Motor neuron (in vitro differentiated cells): ENCODE measurements around the gene ABCA2. TPM values are rescaled to one million over a fixed set of nuclear protein-coding genes. Genes with fewer than 3 reads are reported as not detected.
"Not testable (repeated sequence)": the region's sequence is repeated elsewhere in the genome, so short reads cannot be mapped to it uniquely, and the experiment has no call there.

Source experiments
- ATAC-seq, 8 experiments: fragments of 200-7000 bp; cut with Tn5 transposase; replicated peaks in 6 of 8; 2 replicates each; pipeline ENCODE4 v1.8.0; 2021; ENCODE audit warnings: mild to moderate bottlenecking in 8 of 8, moderate library complexity in 8 of 8
- H3K27ac ChIP-seq, 2 donors: fragments of 250-450 bp; sonication (Bioruptor Pico); 2 replicates each; pipeline ENCODE4 v1.9.0; 2021; ENCODE audit warnings: antibody characterized with exemption in 2 of 2, mild to moderate bottlenecking in 2 of 2, moderate library complexity in 1 of 2
- H3K4me1 ChIP-seq, 2 donors: fragments of 250-450 bp; sonication (Bioruptor Pico); replicated peaks in 1 of 2; 2 replicates each; pipeline ENCODE4 v1.6.1; 2021; ENCODE audit warnings: antibody characterized with exemption in 2 of 2, mild to moderate bottlenecking in 2 of 2, moderate library complexity in 1 of 2
- H3K4me3 ChIP-seq, 5 donors: fragments of 250-450 bp; sonication (Bioruptor Pico); 2 replicates each; pipeline ENCODE4 v1.9.0; 2021; ENCODE audit warnings: antibody characterized with exemption in 5 of 5, mild to moderate bottlenecking in 5 of 5, moderate library complexity in 4 of 5
- WGBS, 10 experiments: fragments of 450-650 bp; shearing (Covaris generic); methylation state at CpG; one replicate each; pipeline ENCODE4 v1.0.0; 2022; 5-methylcytosine and 5-hydroxymethylcytosine counted together
- in situ Hi-C, 9 experiments: fragments of 400-800 bp; cut with MboI; loops; one replicate each; pipeline ENCODE4 v1.15.0; 2021; ENCODE audit warnings: low sequenced_read_pairs in 9 of 9, low pct_unique_long_range_greater_than_20kb in 2 of 9; ENCODE audit not compliant: unreplicated experiment in 9 of 9
- total RNA-seq, 8 experiments: library from RNA; unstranded; fragments of 300-600 nt; gene quantifications; 2 replicates each; pipeline versions ENCODE4 v1.2.3 to v1.2.4, GENCODE V29; 2022

Gene ABCA2
- total RNA-seq, 8 experiments from 2014 or later = 8.1 to 27.9 (median 18.0) TPM

- H3K4me3 ChIP-seq = no peak overlapping the region
- ATAC-seq = no peak
- 93 to 100% (median 100%) methylated on average over 2 to 3 of the region's 9 CpGs; no CpG with 5 or more reads in 7 of the 10 experiments for WGBS, 10 experiments
- in situ Hi-C loops = loop anchor here in 7 of 9 experiments (25.0 kb wide), 1 partner anchor 252 kb away; the partner anchor contains the start of genes CCDC183 (in 7 of the 7) and TMEM141 (in 7 of the 7)
- peaks cover 5% of the 10 kb centered on the region in 2 donors for H3K4me1 ChIP-seq
- no peak overlapping the region for H3K27ac ChIP-seq
Measured at GRCh38 chr9:137038916-137039315, 10.9 kb upstream of the ABCA2 start.

DNA sequence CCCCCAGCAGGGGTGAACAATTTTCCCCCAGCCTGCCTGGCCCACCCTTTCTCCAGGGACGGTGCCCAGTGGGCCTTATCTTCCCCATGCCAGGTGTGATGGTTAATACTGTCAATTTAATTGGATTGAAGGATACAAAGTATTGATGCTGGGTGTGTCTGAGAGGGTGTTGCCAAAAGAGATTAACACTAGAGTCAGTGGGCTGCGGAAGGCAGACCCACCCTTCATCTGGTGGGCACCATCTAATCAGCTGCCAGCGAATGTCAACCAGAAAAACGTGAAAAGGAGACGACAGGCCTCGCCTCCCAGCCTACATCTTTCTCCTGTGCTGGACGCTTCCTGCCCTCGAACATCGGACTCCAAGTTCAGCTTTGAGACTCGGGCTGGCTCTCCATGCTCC lies 9.4 kb upstream of the ABCA2 start:
- in situ Hi-C loops = loop anchor here in 7 of 9 experiments (25.0 kb wide), 1 partner anchor 250 kb away; the partner anchor contains the start of genes CCDC183 (in 7 of the 7) and TMEM141 (in 7 of the 7)
- no peak overlapping the region for H3K27ac ChIP-seq
- peaks cover 2 to 4% of the 10 kb centered on the region in 2 donors for H3K4me1 ChIP-seq
- WGBS, 10 experiments = 80 to 100% (median 84%) methylated on average over 1 to 5 of the region's 10 CpGs; no CpG with 5 or more reads in 4 of the 10 experiments
- no peak for ATAC-seq
- no peak overlapping the region for H3K4me3 ChIP-seq

DNA sequence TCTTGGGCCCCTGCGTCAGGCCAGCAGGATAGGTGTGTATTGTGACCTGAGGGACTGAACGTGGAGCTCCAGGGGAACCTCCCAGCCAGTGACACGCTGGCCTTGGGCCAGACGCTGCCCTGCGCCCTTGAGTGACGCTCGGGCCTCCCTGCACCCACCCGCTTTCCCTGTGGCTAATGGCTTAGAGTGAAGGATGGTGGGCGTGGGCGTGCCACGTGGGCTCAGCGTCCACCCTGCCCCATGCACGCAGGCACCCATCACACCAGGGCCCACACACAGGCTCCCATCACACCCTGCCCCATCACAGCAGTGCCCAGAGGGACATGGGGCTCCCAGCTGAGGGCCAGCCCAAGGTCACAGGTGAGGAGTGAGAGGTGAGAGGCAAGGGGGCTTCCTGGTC lies 9.0 kb upstream of the ABCA2 start:
- Histone ChIP-seq H3K27ac (no peak overlapping the region), H3K4me1 (peaks cover 3 to 8% of the 10 kb centered on the region in 2 donors), H3K4me3 (no peak overlapping the region)
- 20 to 96% (median 79%) methylated on average over 1 to 5 of the region's 13 CpGs; no CpG with 5 or more reads in 6 of the 10 experiments for WGBS, 10 experiments
- in situ Hi-C loops = loop anchor here in 7 of 9 experiments (25.0 kb wide), 1 partner anchor 250 kb away; the partner anchor contains the start of genes CCDC183 (in 7 of the 7) and TMEM141 (in 7 of the 7)
- no peak for ATAC-seq

GRCh38 chr9:137035937-137036336 lies 7.9 kb upstream of the ABCA2 start:
- 57 to 100% (median 82%) methylated on average over 1 to 5 of the region's 8 CpGs; no CpG with 5 or more reads in 5 of the 10 experiments for WGBS, 10 experiments
- ATAC-seq = no peak
- Histone ChIP-seq H3K4me1 (peaks cover 7 to 11% of the 10 kb centered on the region in 2 donors), H3K27ac (no peak overlapping the region), H3K4me3 (no peak overlapping the region)
- in situ Hi-C loops = loop anchor here in 7 of 9 experiments (25.0 kb wide), 1 partner anchor 249 kb away; the partner anchor contains the start of genes CCDC183 (in 7 of the 7) and TMEM141 (in 7 of the 7)

- Histone ChIP-seq H3K4me1 (peaks cover 7 to 11% of the 10 kb centered on the region in 2 donors), H3K4me3 (no peak overlapping the region), H3K27ac (no peak overlapping the region)
- 0% methylated on average over 1 of the region's 9 CpGs; no CpG with 5 or more reads in 8 of the 10 experiments for WGBS, 10 experiments
- ATAC-seq = peak; percentile 13 to 57 (median 37)
- in situ Hi-C loops = loop anchor here in 7 of 9 experiments (25.0 kb wide), 1 partner anchor 248 kb away; the partner anchor contains the start of genes CCDC183 (in 7 of the 7) and TMEM141 (in 7 of the 7)
Measured at GRCh38 chr9:137035507-137035834, 7.4 kb upstream of the ABCA2 start.

DNA sequence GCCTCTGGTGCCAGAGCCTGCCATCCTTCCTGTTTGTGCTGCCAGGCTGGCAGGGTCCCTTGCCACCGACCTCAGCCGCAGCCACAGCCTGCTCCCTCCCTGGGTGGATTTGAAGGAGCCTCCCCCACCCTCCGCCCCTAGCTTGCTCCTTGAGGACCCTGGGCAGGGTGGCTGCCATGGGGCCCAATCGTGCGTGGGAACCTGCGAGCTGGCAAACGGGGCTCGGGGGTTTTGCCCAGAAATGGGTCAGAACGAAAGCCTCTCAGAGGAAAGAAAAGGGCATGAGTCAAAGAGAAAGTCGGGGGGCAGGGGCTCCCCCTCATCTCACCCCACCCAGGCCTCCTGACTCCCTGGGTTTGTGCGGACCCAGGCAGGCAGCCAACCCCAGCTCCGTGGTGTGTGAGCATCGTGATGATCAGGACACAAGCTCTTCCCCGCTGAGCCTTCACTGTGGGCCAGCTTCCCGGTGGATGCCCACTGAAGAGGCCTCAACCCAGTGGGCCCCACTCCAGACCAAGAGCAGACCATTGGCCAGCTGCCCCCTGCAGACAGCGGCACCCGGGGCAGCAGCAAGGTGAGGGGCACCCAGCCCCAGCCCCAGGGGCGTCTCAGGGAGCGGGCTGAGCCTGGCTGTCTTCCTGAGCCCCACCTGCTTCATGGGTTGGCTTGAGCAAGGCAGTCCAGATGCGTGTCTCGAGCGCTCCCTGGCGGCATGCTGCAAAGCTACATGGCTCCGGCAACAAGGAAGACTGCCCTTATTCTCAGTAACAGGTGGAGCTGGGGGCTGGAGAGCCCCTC lies 6.9 kb upstream of the ABCA2 start:
- 0 to 80% (median 16%) methylated on average over 1 to 11 of the region's 24 CpGs; no CpG with 5 or more reads in 4 of the 10 experiments for WGBS, 10 experiments
- Histone ChIP-seq H3K4me1 (peaks cover 7 to 11% of the 10 kb centered on the region in 2 donors), H3K27ac (no peak overlapping the region), H3K4me3 (no peak overlapping the region)
- in situ Hi-C loops = loop anchor here in 7 of 9 experiments (25.0 kb wide), 1 partner anchor 248 kb away; the partner anchor contains the start of genes CCDC183 (in 7 of the 7) and TMEM141 (in 7 of the 7)
- peak; percentile 81 to 98 (median 85) for ATAC-seq

DNA sequence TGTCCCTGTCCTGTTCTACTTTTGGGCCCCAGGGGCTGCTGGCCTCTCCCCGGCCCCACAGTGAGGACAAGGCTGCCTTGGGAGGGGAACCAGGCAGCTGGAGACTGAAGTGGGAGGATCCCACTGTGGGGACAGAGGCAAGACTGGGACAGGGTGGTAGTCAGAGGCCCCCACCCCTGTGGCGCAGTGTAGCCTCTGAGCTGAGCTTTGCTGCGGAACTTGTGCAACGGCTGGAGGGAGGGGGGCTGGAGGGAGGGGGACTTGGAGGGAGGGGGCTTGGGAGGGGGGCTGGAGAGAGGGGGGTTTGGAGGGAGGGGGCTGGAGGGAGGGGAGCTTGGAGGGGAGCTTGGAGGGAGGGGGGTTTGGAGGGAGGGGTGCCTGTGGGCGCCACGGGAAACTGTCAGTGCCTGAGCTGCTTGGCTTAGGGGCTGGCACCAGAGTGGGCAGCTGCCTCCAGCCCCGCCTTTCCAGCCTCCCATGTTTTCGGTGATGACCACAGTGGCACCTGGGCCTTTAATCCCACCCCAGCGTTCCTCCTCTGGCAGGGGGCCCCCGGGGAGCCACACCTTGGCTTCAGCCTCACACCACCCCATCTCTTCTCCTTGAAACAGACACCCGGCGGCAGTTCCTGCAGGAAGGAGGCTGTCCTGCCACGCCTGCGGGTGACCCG lies 6.1 kb upstream of the ABCA2 start:
- Histone ChIP-seq H3K4me3 (no peak overlapping the region), H3K27ac (no peak overlapping the region), H3K4me1 (peaks cover 12 to 17% of the 10 kb centered on the region in 2 donors)
- WGBS, 10 experiments = 100% methylated on average over 1 of the region's 15 CpGs; no CpG with 5 or more reads in 9 of the 10 experiments
- no peak for ATAC-seq
- in situ Hi-C loops = loop anchor here in 7 of 9 experiments (25.0 kb wide), 1 partner anchor 247 kb away; the partner anchor contains the start of genes CCDC183 (in 7 of the 7) and TMEM141 (in 7 of the 7)

DNA sequence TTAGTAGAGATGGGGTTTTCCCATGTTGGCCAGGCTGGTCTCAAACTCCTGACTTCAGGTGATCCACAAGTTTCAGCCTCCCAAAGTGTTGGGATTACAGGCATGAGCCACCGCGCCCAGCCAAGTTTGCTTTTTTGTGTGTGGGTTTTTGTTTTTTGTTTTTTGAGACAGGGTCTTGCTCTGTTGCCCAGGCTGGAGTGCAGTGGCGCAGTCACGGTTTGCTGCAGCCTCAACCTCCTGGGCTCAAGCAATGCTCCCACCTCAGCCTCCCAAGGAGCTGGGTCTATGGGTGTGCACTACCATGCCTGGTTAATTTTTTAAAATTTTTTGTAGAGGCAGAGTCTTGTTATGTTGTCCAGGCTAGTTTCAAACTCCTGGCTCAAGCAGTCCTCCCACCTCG lies 5.4 kb upstream of the ABCA2 start:
- in situ Hi-C loops = loop anchor here in 7 of 9 experiments (25.0 kb wide), 1 partner anchor 246 kb away; the partner anchor contains the start of genes CCDC183 (in 7 of the 7) and TMEM141 (in 7 of the 7)
- not testable (repeated sequence) for ATAC-seq, H3K4me3 ChIP-seq, H3K27ac ChIP-seq
- 90 to 100% (median 98%) methylated on average over 1 to 3 of the region's 5 CpGs; no CpG with 5 or more reads in 4 of the 10 experiments for WGBS, 10 experiments
- H3K4me1 ChIP-seq = peaks cover 17 to 22% of the 10 kb centered on the region in 2 donors

GRCh38 chr9:137032858-137033257 lies 4.8 kb upstream of the ABCA2 start:
- in situ Hi-C loops = loop anchor here in 7 of 9 experiments (25.0 kb wide), 1 partner anchor 246 kb away; the partner anchor contains the start of genes CCDC183 (in 7 of the 7) and TMEM141 (in 7 of the 7)
- WGBS, 10 experiments = 79 to 95% (median 80%) methylated on average over 2 to 3 of the region's 10 CpGs; no CpG with 5 or more reads in 7 of the 10 experiments
- Histone ChIP-seq H3K4me3 (no peak overlapping the region), H3K4me1 (peaks cover 17 to 22% of the 10 kb centered on the region in 2 donors), H3K27ac (no peak overlapping the region)
- no peak for ATAC-seq

GRCh38 chr9:137031904-137032640 lies 4.0 kb upstream of the ABCA2 start, which contains the start of gene FUT7:
TSS of gene FUT7 (minus strand) at chr9:137032088. CDS start at chr9:137031991, 97 bp downstream.
- no peak for ATAC-seq
- no peak within 1 kb of the TSS for H3K4me3 ChIP-seq
- in situ Hi-C loops = loop anchor here in 7 of 9 experiments (25.0 kb wide), 1 partner anchor 245 kb away; the partner anchor contains the start of genes CCDC183 (in 7 of the 7) and TMEM141 (in 7 of the 7)
- 17 to 80% (median 20%) methylated on average over 1 of the region's 16 CpGs; no CpG with 5 or more reads in 7 of the 10 experiments for WGBS, 10 experiments
- no peak within 1 kb of the TSS for H3K27ac ChIP-seq
- peaks cover 21 to 27% of the 10 kb centered on the region in 2 donors for H3K4me1 ChIP-seq
